ENCODE measurements around the gene TCP11L2.

DNA sequence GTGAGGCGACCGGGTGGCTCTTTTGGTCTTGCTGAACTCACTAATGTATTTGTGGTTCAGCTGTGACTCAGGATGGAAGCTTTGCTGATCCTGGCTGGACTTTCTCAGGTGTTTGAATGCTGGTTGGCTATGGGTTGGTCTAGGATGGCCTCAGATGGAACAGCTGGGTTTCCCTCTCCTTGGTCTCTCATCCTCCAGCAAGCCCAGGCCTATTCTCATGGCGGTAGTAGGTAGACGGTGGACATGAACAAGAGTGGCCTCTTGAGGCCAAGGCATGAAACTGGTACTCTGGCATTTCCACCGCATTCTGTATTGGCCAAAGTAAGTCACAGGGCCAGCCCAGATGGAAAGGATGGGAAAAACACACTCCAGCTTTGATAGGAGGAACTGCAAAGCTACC lies 43.2 kb downstream of the TCP11L2 start:
- no peak for TF ChIP-seq POLR2AphosphoS5 (IDR thresholded peaks at IDR 0.05; ENCODE audit: borderline replicate concordance, low read depth, low read length)
- no peak for TF ChIP-seq EZH2 (IDR thresholded peaks at IDR 0.05)
- no peak for TF ChIP-seq FOXP2 (optimal IDR thresholded peaks at IDR 0.05; ENCODE audit: control extremely low read depth, extremely low read length, insufficient read depth)
